Suprapubic skin (tissue), 4 donors: ENCODE results near the gene FAM200A.
"Not testable (repeated sequence)": the region's sequence is repeated elsewhere in the genome, so short reads cannot be mapped to it uniquely, and the experiment has no call there.

ENCODE experiments used
- POLR2A ChIP-seq, 2 donors: fragments of 450-650 bp; IDR thresholded peaks; one replicate each; pipeline ENCODE4 v1.6.1; 2017; ENCODE audit warnings: antibody characterized with exemption in 2 of 2, mild to moderate bottlenecking in 2 of 2, moderate library complexity in 2 of 2
- POLR2AphosphoS5 ChIP-seq, 3 donors: sonication (generic); formaldehyde crosslinking; IDR thresholded peaks; one replicate each; pipeline ENCODE4 v1.6.1; 2017; ENCODE audit warnings: antibody characterized with exemption in 3 of 3
- TF ChIP-seq, protein P1 (sequence below), 2 donors: fragments of 200-600 bp in 1 of 2; fragments of 450-650 bp in 1 of 2; sonication (generic) in 1 of 2; IDR thresholded peaks; one replicate each; pipeline ENCODE4 v1.5.1; 2016 to 2019; ENCODE audit warnings: antibody characterized with exemption in 2 of 2, mild to moderate bottlenecking in 1 of 2, moderate library complexity in 1 of 2

DNA sequence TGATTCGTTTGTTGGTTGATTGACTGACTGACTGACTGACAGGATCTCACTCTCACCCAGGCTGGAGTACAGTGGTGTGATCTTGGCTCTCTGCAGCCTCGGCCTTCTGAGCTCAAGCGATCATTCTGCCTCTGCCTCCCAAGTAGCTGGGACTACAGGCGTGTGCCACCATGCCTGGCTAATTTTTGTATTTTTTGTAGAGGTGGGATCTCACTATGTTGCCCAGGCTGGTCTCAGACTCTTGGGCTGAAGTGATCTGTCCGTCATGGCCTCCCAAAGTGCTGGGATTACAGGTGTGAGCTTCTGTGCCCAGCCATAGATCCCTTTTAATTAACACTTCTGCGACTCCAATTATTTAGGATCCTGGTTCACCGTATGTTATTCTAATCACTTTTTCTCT, 16.9 kb upstream of the FAM200A start:
- TF ChIP-seq, protein P1, sequence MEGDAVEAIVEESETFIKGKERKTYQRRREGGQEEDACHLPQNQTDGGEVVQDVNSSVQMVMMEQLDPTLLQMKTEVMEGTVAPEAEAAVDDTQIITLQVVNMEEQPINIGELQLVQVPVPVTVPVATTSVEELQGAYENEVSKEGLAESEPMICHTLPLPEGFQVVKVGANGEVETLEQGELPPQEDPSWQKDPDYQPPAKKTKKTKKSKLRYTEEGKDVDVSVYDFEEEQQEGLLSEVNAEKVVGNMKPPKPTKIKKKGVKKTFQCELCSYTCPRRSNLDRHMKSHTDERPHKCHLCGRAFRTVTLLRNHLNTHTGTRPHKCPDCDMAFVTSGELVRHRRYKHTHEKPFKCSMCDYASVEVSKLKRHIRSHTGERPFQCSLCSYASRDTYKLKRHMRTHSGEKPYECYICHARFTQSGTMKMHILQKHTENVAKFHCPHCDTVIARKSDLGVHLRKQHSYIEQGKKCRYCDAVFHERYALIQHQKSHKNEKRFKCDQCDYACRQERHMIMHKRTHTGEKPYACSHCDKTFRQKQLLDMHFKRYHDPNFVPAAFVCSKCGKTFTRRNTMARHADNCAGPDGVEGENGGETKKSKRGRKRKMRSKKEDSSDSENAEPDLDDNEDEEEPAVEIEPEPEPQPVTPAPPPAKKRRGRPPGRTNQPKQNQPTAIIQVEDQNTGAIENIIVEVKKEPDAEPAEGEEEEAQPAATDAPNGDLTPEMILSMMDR (IDR thresholded peaks at IDR 0.05) = not testable (repeated sequence)
- not testable (repeated sequence) for TF ChIP-seq POLR2A, POLR2AphosphoS5 (IDR thresholded peaks at IDR 0.05)
